Liver (tissue), 9 donors: ENCODE data around the gene MYBPHL. TPM values are rescaled to one million over a fixed set of nuclear protein-coding genes. Genes with fewer than 3 reads are reported as not detected.

ENCODE experiments used
- DNase-seq: peaks from one replicate; pipeline ENCODE4 v3.0.0-alpha.2; 2017; ENCODE audit warnings: low spot score
- H3K27ac ChIP-seq, 2 donors: one replicate each; pipeline ENCODE4 v1.7.0; 2013; ENCODE audit warnings: inconsistent platforms in 2 of 2, low read length in 2 of 2, control low read depth in 1 of 2, low read depth in 1 of 2, mild to moderate bottlenecking in 1 of 2
- H3K27me3 ChIP-seq, 4 donors: one replicate each; pipeline versions ENCODE4 v1.6.1 to v1.7.0; 2013; ENCODE audit warnings: low read length in 3 of 4, inconsistent platforms in 1 of 4, mild to moderate bottlenecking in 1 of 4, moderate library complexity in 1 of 4; ENCODE audit not compliant: control insufficient read depth in 4 of 4, insufficient read depth in 4 of 4
- H3K36me3 ChIP-seq, 4 donors: one replicate each; pipeline versions ENCODE4 v1.6.1 to v1.7.0; 2013; ENCODE audit warnings: low read length in 3 of 4, mild to moderate bottlenecking in 3 of 4, low read depth in 1 of 4, moderate library complexity in 1 of 4; ENCODE audit not compliant: control insufficient read depth in 4 of 4, insufficient read depth in 3 of 4
- H3K4me1 ChIP-seq, 4 donors: one replicate each; pipeline versions ENCODE4 v1.6.1 to v1.7.0; 2013; ENCODE audit warnings: low read length in 3 of 4, mild to moderate bottlenecking in 3 of 4, moderate library complexity in 1 of 4; ENCODE audit not compliant: control insufficient read depth in 4 of 4, insufficient read depth in 4 of 4
- H3K4me3 ChIP-seq, 3 donors: one replicate each; pipeline versions ENCODE4 v1.6.1 to v1.7.0; 2013; ENCODE audit warnings: low read length in 3 of 3, control low read depth in 1 of 3, low read depth in 1 of 3, mild to moderate bottlenecking in 1 of 3
- H3K9ac ChIP-seq, 2 donors: one replicate each; pipeline ENCODE4 v1.7.0; 2013; ENCODE audit warnings: low read length in 2 of 2, mild to moderate bottlenecking in 2 of 2, moderate library complexity in 2 of 2, control low read depth in 1 of 2, low read depth in 1 of 2
- H3K9me3 ChIP-seq, 4 donors: one replicate each; pipeline versions ENCODE4 v1.6.1 to v1.7.0; 2013; ENCODE audit warnings: low read length in 3 of 4; ENCODE audit not compliant: control insufficient read depth in 4 of 4
- ATF3 ChIP-seq: IDR thresholded peaks from 2 replicates; pipeline ENCODE4 v1.6.1; 2016; ENCODE audit warnings: antibody characterized with exemption
- CTCF ChIP-seq: fragments of 150-350 bp; IDR thresholded peaks from 2 replicates; pipeline ENCODE4 v1.5.1; 2017; ENCODE audit warnings: improper control_type of control experiment, low read depth, low read length; ENCODE audit not compliant: missing input control
- EGR1 ChIP-seq, 2 donors: IDR thresholded peaks; 2 replicates each; pipeline ENCODE4 v1.6.1; 2016 to 2018; ENCODE audit warnings: antibody characterized with exemption in 2 of 2, low read depth in 2 of 2
- FOXA1 ChIP-seq: IDR thresholded peaks from 2 replicates; pipeline ENCODE4 v1.6.1; 2016; ENCODE audit warnings: antibody characterized with exemption
- FOXA2 ChIP-seq: IDR thresholded peaks from 2 replicates; pipeline ENCODE4 v1.6.1; 2016; ENCODE audit warnings: antibody characterized with exemption
- GABPA ChIP-seq, 2 donors: IDR thresholded peaks in 1 of 2; conservative IDR thresholded peaks in 1 of 2; 2 replicates each; pipeline ENCODE4 v1.6.1; 2016; ENCODE audit warnings: antibody characterized with exemption in 2 of 2, mild to moderate bottlenecking in 1 of 2, moderate library complexity in 1 of 2
- HNF4G ChIP-seq: IDR thresholded peaks from 2 replicates; pipeline ENCODE4 v1.6.1; 2016; ENCODE audit warnings: antibody characterized with exemption
- JUND ChIP-seq, 2 donors: IDR thresholded peaks; 2 replicates each; pipeline ENCODE4 v1.6.1; 2016; ENCODE audit warnings: antibody characterized with exemption in 2 of 2
- NR2F2 ChIP-seq: IDR thresholded peaks from 2 replicates; pipeline ENCODE4 v1.6.1; 2016; ENCODE audit warnings: antibody characterized with exemption
- REST ChIP-seq: IDR thresholded peaks from 2 replicates; pipeline ENCODE4 v1.6.1; 2016; ENCODE audit warnings: antibody characterized with exemption, mild to moderate bottlenecking
- RXRA ChIP-seq, 2 donors: IDR thresholded peaks; 2 replicates each; pipeline ENCODE4 v1.6.1; 2017 to 2018; ENCODE audit warnings: antibody characterized with exemption in 2 of 2, mild to moderate bottlenecking in 1 of 2
- SP1 ChIP-seq: IDR thresholded peaks from 2 replicates; pipeline ENCODE4 v1.6.1; 2018; ENCODE audit warnings: antibody characterized with exemption, mild to moderate bottlenecking
- TAF1 ChIP-seq: conservative IDR thresholded peaks from 2 replicates; pipeline ENCODE4 v1.6.1; 2016; ENCODE audit warnings: antibody characterized with exemption, mild to moderate bottlenecking
- YY1 ChIP-seq: IDR thresholded peaks from 2 replicates; pipeline ENCODE4 v1.6.1; 2016; ENCODE audit warnings: antibody characterized with exemption, mild to moderate bottlenecking
- ZBTB33 ChIP-seq: IDR thresholded peaks from 2 replicates; pipeline ENCODE4 v1.6.1; 2016; ENCODE audit warnings: antibody characterized with exemption
- WGBS: extraction: QIAGEN DNeasy Blood & Tissue Kit; methylation state at CpG from one replicate; pipeline ENCODE4 v1.1.7; 2013; 5-methylcytosine and 5-hydroxymethylcytosine counted together
- polyA plus RNA-seq, 2 donors: library from polyadenylated mRNA; stranded (reverse) in 1 of 2; unstranded in 1 of 2; fragments of 200-250 nt in 1 of 2; fragments of >200 nt in 1 of 2; fragmentation: Nextera tagmentation in 1 of 2; extraction: Ambion mirVana in 1 of 2; gene quantifications; one replicate each; pipeline versions ENCODE4 v1.2.1 to v1.2.3, GENCODE V29; 2013 to 2015
- total RNA-seq, 2 donors: library from RNA; depleted of rRNA; stranded (reverse); fragments of >200 nt; gene quantifications; one replicate each; pipeline ENCODE4 v1.2.3, GENCODE V29; 2014
- TF ChIP-seq, protein P1 (sequence below): IDR thresholded peaks from 2 replicates; pipeline ENCODE4 v1.6.1; 2016; ENCODE audit warnings: antibody characterized with exemption
- donor health status: healthy.
- donor health status: healthy.
- donor health status: healthy.
- donor health status: healthy.
- donor health status: healthy.

The MYBPHL gene
- total and polyA plus RNA-seq, 4 donors = not detected

GRCh38 chr1:109258481-109259466 lies 48.0 kb downstream of the MYBPHL start:
- DNase-seq = no peak
- no peaks in the 10 kb centered on the region for H3K9me3 ChIP-seq
- H3K36me3 ChIP-seq = no peaks in the 10 kb centered on the region

GRCh38 chr1:109257682-109258421 lies 49.0 kb downstream of the MYBPHL start:
- no peak for DNase-seq
- H3K4me3 ChIP-seq = no peak overlapping the region
- no peak for TF ChIP-seq FOXA2
- no peak for TF ChIP-seq RXRA (IDR thresholded peaks at IDR 0.05)
- no peak for TF ChIP-seq ATF3
- no peak for TF ChIP-seq TAF1
- no peak for TF ChIP-seq FOXA1
- no peak for TF ChIP-seq GABPA (IDR thresholded peaks at IDR 0.05 in 1 of 2, conservative IDR thresholded peaks at IDR 0.05 in 1 of 2)
- no peak for TF ChIP-seq JUND (IDR thresholded peaks at IDR 0.05)
- no peak overlapping the region for H3K27ac ChIP-seq
- H3K9me3 ChIP-seq = no peaks in the 10 kb centered on the region
- 90% methylated on average over 15 of the region's 15 CpGs for WGBS
- H3K4me1 ChIP-seq = no peaks in the 10 kb centered on the region
- H3K27me3 ChIP-seq = no peaks in the 10 kb centered on the region
- H3K36me3 ChIP-seq = no peaks in the 10 kb centered on the region
- no peak overlapping the region for H3K9ac ChIP-seq

More at GRCh38 chr1:109258481-109259466, 48.0 kb downstream of the MYBPHL start:
- no peak overlapping the region for H3K4me3 ChIP-seq
- 95% methylated on average over 69 of the region's 69 CpGs for WGBS
- TF ChIP-seq SP1 = no peak
- TF ChIP-seq, protein P1, sequence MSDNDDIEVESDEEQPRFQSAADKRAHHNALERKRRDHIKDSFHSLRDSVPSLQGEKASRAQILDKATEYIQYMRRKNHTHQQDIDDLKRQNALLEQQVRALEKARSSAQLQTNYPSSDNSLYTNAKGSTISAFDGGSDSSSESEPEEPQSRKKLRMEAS = no peak
- TF ChIP-seq FOXA2 = no peak
- H3K4me1 ChIP-seq = no peaks in the 10 kb centered on the region
- H3K27me3 ChIP-seq = no peaks in the 10 kb centered on the region
- no peak overlapping the region for H3K9ac ChIP-seq
- no peak overlapping the region for H3K27ac ChIP-seq

DNA sequence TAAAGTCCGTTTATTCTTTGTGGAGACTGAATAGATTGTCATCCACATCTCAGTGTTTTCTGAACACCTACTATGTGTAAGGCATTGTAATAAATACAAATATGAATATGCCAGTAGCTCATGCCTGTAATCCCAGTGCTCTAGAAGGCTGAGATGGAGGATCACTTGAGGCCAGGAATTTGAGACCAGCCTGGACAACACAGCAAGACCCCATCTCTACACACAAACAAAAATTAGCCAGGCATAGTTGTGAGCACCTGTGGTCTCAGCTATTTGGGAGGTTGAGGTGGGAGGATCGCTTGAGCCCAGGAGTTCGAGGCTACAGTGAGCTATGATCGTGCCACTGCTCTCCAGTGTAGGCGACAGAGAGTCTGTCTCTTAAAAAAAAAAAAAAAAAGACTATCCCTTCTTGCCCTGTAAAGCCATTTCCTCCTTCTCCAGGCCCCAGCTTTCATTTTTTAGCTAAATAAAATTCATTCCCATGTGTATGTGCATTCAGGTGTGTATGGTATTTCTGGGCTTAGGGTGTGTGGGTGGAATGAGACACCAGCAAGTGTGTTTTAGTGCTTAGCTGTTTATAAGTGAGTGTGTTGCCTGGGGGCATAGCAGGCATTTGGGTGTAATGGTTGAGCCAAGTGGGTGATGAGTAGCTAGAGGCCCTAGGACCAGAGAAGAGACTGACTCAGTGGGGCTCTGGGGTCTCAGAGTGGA lies 49.7 kb downstream of the MYBPHL start:
- H3K4me1 ChIP-seq = no peaks in the 10 kb centered on the region
- no peak for DNase-seq
- no peaks in the 10 kb centered on the region for H3K27me3 ChIP-seq
- H3K36me3 ChIP-seq = no peaks in the 10 kb centered on the region
- no peak overlapping the region for H3K27ac ChIP-seq
- H3K9ac ChIP-seq = no peak overlapping the region
- H3K9me3 ChIP-seq = no peaks in the 10 kb centered on the region
- 93% methylated on average over 5 of the region's 5 CpGs for WGBS
- no peak overlapping the region for H3K4me3 ChIP-seq
- TF ChIP-seq GABPA (IDR thresholded peaks at IDR 0.05 in 1 of 2, conservative IDR thresholded peaks at IDR 0.05 in 1 of 2) (no peak), NR2F2 (no peak), FOXA1 (no peak), CTCF (no peak), REST (no peak), SP1 (no peak), EGR1 (IDR thresholded peaks at IDR 0.05; ENCODE audit: low read depth in 2 of 2) (no peak), ZBTB33 (no peak), YY1 (no peak), HNF4G (no peak), JUND (IDR thresholded peaks at IDR 0.05) (no peak), FOXA2 (no peak)
- TF ChIP-seq, protein P1 = no peak
